Common myeloid progenitor, CD34-positive (primary cell): ENCODE measurements around the gene REL.
"Not testable (repeated sequence)": the region's sequence is repeated elsewhere in the genome, so short reads cannot be mapped to it uniquely, and the experiment has no call there.

ENCODE experiments used
- CTCF ChIA-PET: fragments of 350-600 bp; sonication (Branson Sonifier 250); formaldehyde crosslinking; loops from one replicate; lab custom pipeline; 2021; ENCODE audit warnings: antibody characterized with exemption; lab: Charles Lee
- POLR2A ChIA-PET: fragments of 350-600 bp; sonication (Branson Sonifier 250); formaldehyde crosslinking; loops from one replicate; lab custom pipeline; 2021; ENCODE audit warnings: antibody characterized with exemption; lab: Charles Lee
- DNase-seq, 3 donors: peaks; one replicate each; pipeline versions ENCODE4 v3.0.0 to v3.0.0-alpha.2; 2013
- H3K27ac ChIP-seq, 2 experiments: 1 replicate in 1 of 2; 2 replicates in 1 of 2; pipeline ENCODE4 v1.7.0; 2013; ENCODE audit warnings: inconsistent platforms in 2 of 2, low read length in 2 of 2, mild to moderate bottlenecking in 2 of 2, low read depth in 1 of 2, moderate library complexity in 1 of 2; ENCODE audit not compliant: severe bottlenecking in 2 of 2, insufficient read depth in 1 of 2, poor library complexity in 1 of 2
- H3K27me3 ChIP-seq, 5 experiments: replicated peaks in 2 of 5; 1 replicate in 3 of 5; 2 replicates in 2 of 5; pipeline versions ENCODE4 v1.6.1 to v1.7.0; 2013; ENCODE audit warnings: low read length in 4 of 5, mild to moderate bottlenecking in 2 of 5, moderate library complexity in 2 of 5, inconsistent platforms in 1 of 5; ENCODE audit not compliant: insufficient read depth in 5 of 5, control insufficient read depth in 4 of 5
- H3K36me3 ChIP-seq, 4 experiments: 1 replicate in 2 of 4; 2 replicates in 2 of 4; pipeline versions ENCODE4 v1.6.1 to v1.7.0; 2013; ENCODE audit warnings: low read length in 3 of 4, control low read depth in 1 of 4, mild to moderate bottlenecking in 1 of 4; ENCODE audit not compliant: control insufficient read depth in 4 of 4, insufficient read depth in 4 of 4
- H3K4me1 ChIP-seq, 4 experiments: 1 replicate in 3 of 4; 2 replicates in 1 of 4; pipeline versions ENCODE4 v1.6.1 to v1.7.1; 2013; ENCODE audit warnings: low read length in 3 of 4, mild to moderate bottlenecking in 3 of 4, control low read depth in 1 of 4, inconsistent platforms in 1 of 4, moderate library complexity in 1 of 4; ENCODE audit not compliant: control insufficient read depth in 4 of 4, insufficient read depth in 4 of 4; ENCODE audit errors: control extremely low read depth in 1 of 4
- H3K4me3 ChIP-seq, 7 experiments: 1 replicate in 4 of 7; 2 replicates in 3 of 7; pipeline versions ENCODE4 v1.5.1 to v1.7.0; 2013; ENCODE audit warnings: mild to moderate bottlenecking in 7 of 7, low read length in 6 of 7, moderate library complexity in 6 of 7, inconsistent platforms in 2 of 7, low read depth in 2 of 7, control low read depth in 1 of 7; ENCODE audit not compliant: insufficient read depth in 4 of 7, control insufficient read depth in 1 of 7; ENCODE audit errors: extremely low read depth in 1 of 7
- H3K9me3 ChIP-seq, 5 experiments: 1 replicate in 4 of 5; 2 replicates in 1 of 5; pipeline versions ENCODE4 v1.6.1 to v1.7.1; 2013; ENCODE audit warnings: low read length in 4 of 5, mild to moderate bottlenecking in 2 of 5, inconsistent platforms in 1 of 5, low read depth in 1 of 5, moderate library complexity in 1 of 5; ENCODE audit not compliant: control insufficient read depth in 4 of 5, insufficient read depth in 2 of 5; ENCODE audit errors: control extremely low read depth in 1 of 5
- WGBS: methylation state at CpG from one replicate; pipeline ENCODE4 v1.1.5; 2013; ENCODE audit not compliant: insufficient coverage; 5-methylcytosine and 5-hydroxymethylcytosine counted together

Gene REL

DNA sequence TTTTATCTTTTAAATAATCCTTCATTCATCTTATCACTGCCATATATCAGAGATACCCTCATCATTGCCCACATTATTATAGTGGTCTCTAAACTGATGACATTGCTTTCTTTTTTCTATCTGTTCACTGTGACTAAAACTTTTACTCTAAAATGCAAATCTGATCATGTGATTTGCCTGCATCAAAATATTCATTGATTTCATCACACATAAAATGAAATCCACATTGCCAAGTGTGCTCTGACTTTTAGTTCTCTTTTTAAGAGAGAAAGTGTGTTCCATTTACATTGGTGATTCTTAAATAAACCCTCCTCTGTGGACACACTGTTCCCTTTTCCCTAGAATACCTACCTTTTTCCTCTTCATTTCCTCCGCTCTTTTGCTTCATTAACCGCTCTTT lies 7.5 kb downstream of the REL start:
- H3K27ac ChIP-seq: no peak overlapping the region
- DNase-seq: peak in 1 of 3 donors; percentile 31
- H3K4me3 ChIP-seq: no peak overlapping the region
- H3K9me3 ChIP-seq: no peaks in the 10 kb centered on the region
- no peaks in the 10 kb centered on the region for H3K27me3 ChIP-seq
- ChIA-PET CTCF (no interaction called here), POLR2A (no interaction called here)
- no CpG with 5 or more reads among the region's 2 CpGs for WGBS
- H3K36me3 ChIP-seq: peaks cover 0 to 14% (median 10%) of the 10 kb centered on the region in 4 experiments
- H3K4me1 ChIP-seq: peaks cover 14 to 42% (median 30%) of the 10 kb centered on the region in 4 experiments

DNA sequence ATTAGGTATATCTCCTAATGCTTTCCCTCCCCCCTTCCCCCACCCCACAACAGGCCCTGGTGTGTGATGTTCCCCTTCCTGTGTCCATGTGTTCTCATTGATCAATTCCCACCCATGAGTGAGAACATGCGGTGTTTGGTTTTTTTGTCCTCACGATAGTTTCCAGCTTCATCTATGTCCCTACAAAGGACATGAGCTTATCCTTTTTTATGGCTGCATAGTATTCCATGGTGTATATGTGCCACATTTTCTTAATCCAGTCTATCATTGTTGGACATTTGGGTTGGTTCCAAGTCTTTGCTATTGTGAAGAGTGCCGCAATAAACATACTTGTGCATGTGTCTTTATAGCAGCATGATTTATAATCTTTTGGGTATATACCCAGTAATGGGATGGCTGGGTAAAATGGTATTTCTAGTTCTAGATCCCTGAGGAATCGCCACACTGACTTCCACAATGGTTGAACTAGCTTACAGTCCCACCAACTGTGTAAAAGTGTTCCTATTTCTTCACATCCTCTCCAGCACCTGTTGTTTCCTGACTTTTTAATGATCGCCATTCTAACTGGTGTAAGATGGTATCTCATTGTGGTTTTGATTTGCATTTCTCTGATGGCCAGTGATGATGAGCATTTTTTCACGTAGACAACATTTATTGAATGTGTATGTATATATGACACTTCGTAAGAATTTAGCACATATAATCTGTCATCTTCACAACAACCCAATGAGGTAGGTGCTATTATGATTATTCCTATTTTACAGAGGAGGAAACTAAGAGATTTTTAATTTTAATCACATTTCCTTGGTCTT lies 8.4 kb downstream of the REL start:
- H3K4me3 ChIP-seq, H3K27ac ChIP-seq, DNase-seq, H3K9me3 ChIP-seq, CTCF ChIA-PET, H3K27me3 ChIP-seq: not testable (repeated sequence)
- peaks cover 12 to 34% (median 24%) of the 10 kb centered on the region in 4 experiments for H3K4me1 ChIP-seq
- H3K36me3 ChIP-seq: peaks cover 0 to 20% (median 16%) of the 10 kb centered on the region in 4 experiments
- WGBS: no CpG with 5 or more reads among the region's 7 CpGs
- POLR2A ChIA-PET: interaction anchor here (1.5 kb wide), 1 partner anchor 8 kb away, joined by 4 read pairs; no protein-coding TSS in a partner anchor

DNA sequence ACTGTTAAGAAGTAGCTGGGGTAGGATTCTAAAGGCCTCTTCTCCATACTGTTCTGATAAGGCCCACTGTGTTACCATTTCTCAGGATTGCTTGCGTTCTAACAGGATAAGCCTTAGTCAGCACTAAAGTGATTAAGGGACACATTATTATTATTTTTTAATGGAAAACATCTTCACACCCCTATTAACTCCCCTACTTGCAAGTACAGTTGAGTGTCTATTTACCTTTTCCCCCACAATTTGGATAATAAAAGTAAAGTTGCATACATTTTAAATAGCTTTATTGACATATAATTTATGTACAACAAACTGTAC lies 9.0 kb downstream of the REL start:
- no CpG with 5 or more reads among the region's 1 CpG for WGBS
- H3K27ac ChIP-seq: no peak overlapping the region
- no peak for DNase-seq
- POLR2A ChIA-PET: interaction anchor here (1.5 kb wide), 1 partner anchor 8 kb away, joined by 4 read pairs; no protein-coding TSS in a partner anchor
- CTCF ChIA-PET: no interaction called here
- peaks cover 4 to 24% (median 17%) of the 10 kb centered on the region in 4 experiments for H3K36me3 ChIP-seq
- peaks cover 9 to 29% (median 19%) of the 10 kb centered on the region in 4 experiments for H3K4me1 ChIP-seq
- no peaks in the 10 kb centered on the region for H3K9me3 ChIP-seq
- no peak overlapping the region for H3K4me3 ChIP-seq
- H3K27me3 ChIP-seq: no peaks in the 10 kb centered on the region

DNA sequence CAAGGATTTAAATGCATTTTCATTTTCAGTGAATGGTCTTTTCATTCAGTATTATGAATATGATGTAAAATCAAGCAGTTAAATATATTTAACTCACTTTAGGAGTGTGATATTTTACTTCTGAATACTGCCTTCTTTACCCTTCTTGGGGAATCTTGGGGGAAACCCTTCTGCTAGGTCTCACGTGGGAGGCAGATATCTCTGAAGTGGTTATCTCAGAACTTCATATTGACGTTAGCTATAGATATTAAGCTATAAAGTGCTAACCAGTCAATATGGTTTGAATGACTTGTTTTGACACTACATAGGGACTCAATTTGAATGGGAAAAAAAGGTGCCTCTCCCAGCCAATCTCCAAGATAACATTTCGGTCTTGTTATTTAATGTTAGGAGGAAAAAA lies 9.8 kb downstream of the REL start:
- Histone ChIP-seq H3K27me3 (no peaks in the 10 kb centered on the region), H3K4me3 (no peak overlapping the region), H3K9me3 (no peaks in the 10 kb centered on the region), H3K36me3 (peaks cover 11 to 31% (median 21%) of the 10 kb centered on the region in 4 experiments), H3K4me1 (peaks cover 4 to 20% (median 12%) of the 10 kb centered on the region in 4 experiments), H3K27ac (no peak overlapping the region)
- ChIA-PET POLR2A (interaction anchor here (1.5 kb wide), 1 partner anchor 9 kb away, joined by 4 read pairs; no protein-coding TSS in a partner anchor), CTCF (interaction anchor here (1.4 kb wide), 1 partner anchor 12 kb away, joined by 4 read pairs; no protein-coding TSS in a partner anchor)
- DNase-seq: no peak
- 100% methylated on average over 2 of the region's 3 CpGs for WGBS

DNA sequence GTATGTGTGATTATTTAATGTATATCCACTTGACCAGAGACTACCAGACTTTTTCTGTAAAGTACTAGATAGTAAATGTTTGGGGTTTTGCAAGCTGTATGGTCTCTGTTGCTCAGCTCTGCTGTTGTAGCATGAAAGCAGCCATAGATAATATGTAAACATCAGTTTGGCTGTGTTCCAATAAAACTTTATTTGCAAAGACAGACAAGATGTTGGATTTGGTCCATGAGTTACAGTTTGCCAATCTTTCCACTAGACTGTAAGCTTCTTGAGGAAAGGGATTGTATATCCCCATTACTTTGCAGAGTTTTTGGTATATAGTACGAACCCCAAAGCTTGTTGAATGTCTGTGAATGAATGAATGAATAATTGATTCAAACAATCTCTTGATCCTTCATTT lies 17.2 kb downstream of the REL start:
- ChIA-PET CTCF (interaction anchor here (1.4 kb wide), 1 partner anchor 14 kb away, joined by 3 read pairs; no protein-coding TSS in a partner anchor), POLR2A (no interaction called here)
- no CpG with 5 or more reads among the region's 1 CpG for WGBS
- DNase-seq: no peak
- Histone ChIP-seq H3K27me3 (no peaks in the 10 kb centered on the region), H3K27ac (peak overlapping the region in 1 of 2 experiments; percentile 8), H3K36me3 (peaks cover 27 to 81% (median 54%) of the 10 kb centered on the region in 4 experiments), H3K4me1 (no peaks in the 10 kb centered on the region), H3K4me3 (no peak overlapping the region), H3K9me3 (no peaks in the 10 kb centered on the region)

DNA sequence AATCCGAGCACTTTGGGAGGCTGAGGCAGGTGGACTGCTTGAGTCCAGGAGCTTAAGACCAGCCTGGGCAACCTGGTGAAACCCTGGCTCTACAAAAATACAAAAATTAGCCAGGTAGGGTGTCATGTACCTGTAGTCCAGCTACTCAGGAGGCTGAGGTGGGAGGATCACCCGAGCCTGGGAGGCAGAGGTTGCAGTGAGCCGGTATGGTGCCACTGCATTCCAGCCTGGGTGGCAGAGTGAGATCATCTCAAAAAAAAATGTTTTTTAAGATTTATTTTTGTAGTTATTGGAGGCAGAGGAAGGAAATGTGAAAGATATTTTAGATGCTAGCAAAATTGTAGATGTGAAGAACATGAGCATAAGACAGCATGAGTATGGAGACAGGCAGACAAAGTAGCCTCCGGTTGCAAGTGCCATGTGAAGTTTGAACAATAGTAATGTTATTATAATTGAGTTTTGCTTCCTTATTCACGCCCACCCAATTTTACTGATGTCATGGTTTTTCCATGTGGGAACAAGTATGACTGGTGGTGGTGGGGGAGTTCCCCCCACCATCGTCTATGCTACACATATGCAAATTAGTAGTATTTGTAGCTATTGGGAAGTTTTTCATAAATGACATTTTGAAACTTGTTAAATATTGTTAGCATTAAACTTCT lies 18.0 kb downstream of the REL start:
- Histone ChIP-seq H3K9me3 (no peaks in the 10 kb centered on the region), H3K27me3 (no peaks in the 10 kb centered on the region), H3K4me3 (no peak overlapping the region), H3K4me1 (no peaks in the 10 kb centered on the region), H3K36me3 (peaks cover 19 to 75% (median 54%) of the 10 kb centered on the region in 4 experiments), H3K27ac (no peak overlapping the region)
- CTCF ChIA-PET: interaction anchor here (1.4 to 2.1 kb wide), 2 partner anchors 13 to 17 kb away, joined by 3 to 6 read pairs; no protein-coding TSS in a partner anchor
- POLR2A ChIA-PET: no interaction called here
- DNase-seq: no peak
- WGBS: 100% methylated on average over 3 of the region's 6 CpGs

DNA sequence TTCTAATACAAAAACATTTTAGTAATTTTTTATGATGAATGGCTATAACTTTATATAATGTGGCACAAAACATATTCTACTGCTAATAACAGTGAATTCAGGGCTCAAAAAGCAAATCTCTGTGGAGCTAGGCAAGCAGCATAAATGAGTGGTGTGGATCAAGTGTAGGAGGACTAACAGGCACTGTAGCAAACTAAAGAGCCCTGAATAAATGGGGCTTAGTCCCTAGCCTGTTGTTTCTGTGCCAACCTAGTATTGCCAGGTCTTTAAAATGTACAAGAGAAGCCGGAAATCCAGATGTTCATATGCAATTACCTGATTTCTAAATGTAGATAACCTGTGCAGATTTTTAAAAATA lies 18.5 kb downstream of the REL start:
- POLR2A ChIA-PET: no interaction called here
- no peaks in the 10 kb centered on the region for H3K27me3 ChIP-seq
- peaks cover 18 to 79% (median 55%) of the 10 kb centered on the region in 4 experiments for H3K36me3 ChIP-seq
- H3K4me3 ChIP-seq: no peak overlapping the region
- H3K9me3 ChIP-seq: no peaks in the 10 kb centered on the region
- WGBS: no CpG with 5 or more reads among the region's 1 CpG
- no peak overlapping the region for H3K27ac ChIP-seq
- CTCF ChIA-PET: interaction anchor here (2.1 kb wide), 1 partner anchor 17 kb away, joined by 6 read pairs; no protein-coding TSS in a partner anchor
- DNase-seq: no peak
- H3K4me1 ChIP-seq: no peaks in the 10 kb centered on the region
